ENCODE measurements around the gene MRAP. TPM values are rescaled to one million over a fixed set of nuclear protein-coding genes. Genes with fewer than 3 reads are reported as not detected.

Gene MRAP
- polyA plus RNA-seq, 1 donor from 2014 or later = not detected

DNA sequence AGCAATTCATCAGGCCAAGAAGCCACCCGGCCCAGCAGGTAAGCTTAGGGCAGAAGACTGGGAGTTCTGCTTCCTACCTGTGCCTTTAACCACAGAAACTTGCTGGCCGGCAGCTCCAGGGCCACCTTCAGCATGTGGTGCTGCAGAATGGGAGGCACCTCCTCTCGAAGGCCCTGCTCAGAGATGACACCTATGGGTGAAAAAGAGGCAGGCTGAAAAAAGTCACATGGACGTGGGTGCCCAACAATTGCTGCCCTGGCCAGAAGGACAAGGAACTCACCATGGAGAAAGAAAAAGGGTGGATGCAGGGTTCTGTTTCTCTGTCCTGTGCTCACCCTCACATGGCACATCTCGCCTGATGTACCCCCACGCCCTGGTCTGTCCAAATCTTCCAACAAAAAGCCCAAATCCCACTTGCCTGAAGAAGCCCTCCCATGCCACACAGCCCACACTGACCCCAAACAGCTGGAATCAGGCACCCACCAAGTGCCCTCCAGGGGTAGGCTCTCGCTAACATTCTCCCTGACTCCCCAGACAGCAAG is 61.1 kb downstream of the MRAP start:
- Mint-ChIP-seq H3K4me3 (no peak overlapping the region), H3K27ac (no peak overlapping the region), H3K4me1 (no peaks in the 10 kb centered on the region), H3K27me3 (no peaks in the 10 kb centered on the region), H3K36me3 (peaks cover 15% of the 10 kb centered on the region), H3K9me3 (no peaks in the 10 kb centered on the region)

DNA sequence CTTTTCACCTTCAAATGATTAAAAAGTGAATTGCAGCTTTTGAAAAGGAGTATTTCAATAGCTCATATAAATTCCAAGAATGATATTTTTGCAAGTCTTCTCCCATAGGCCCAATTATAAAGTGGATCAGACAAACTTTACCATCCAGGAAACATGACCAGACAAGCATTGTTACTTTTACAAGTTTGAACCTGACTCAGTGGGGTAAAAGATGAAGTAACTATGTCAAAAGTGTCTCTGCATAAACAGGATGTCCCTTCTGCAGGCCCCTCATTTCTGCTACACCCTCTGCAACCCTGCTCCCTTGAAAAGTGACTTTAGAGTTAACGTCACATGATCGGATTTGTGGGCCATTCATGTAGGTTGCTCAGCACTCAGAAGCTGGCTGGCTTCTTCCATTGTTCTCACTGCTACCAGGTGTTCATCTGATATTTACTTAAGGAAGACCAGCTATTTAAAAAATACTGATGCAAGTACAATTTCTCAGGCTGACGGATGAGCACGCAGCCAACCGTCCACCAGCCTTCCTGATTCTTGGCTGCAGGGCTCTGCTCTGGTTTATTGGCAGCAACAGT is 61.8 kb downstream of the MRAP start:
- Mint-ChIP-seq H3K27ac (no peak overlapping the region), H3K9me3 (no peaks in the 10 kb centered on the region), H3K36me3 (peaks cover 13% of the 10 kb centered on the region), H3K4me1 (peaks cover 0 to under 1% (median 0%) of the 10 kb centered on the region in 3 donors), H3K4me3 (no peak overlapping the region), H3K27me3 (no peaks in the 10 kb centered on the region)

Other genes with a start within 250 kb of the MRAP start
- gene MIS18A, start 19.8 kb upstream of the MRAP start, polyA plus RNA-seq = 10.5 TPM
- gene URB1, start 94.2 kb downstream of the MRAP start, polyA plus RNA-seq = 1.8 TPM
- gene EVA1C, start 113.9 kb downstream of the MRAP start, polyA plus RNA-seq = 3.2 TPM

Measured in IgD-negative memory B cell (primary cell).